ENCODE data around the gene FAM20C.

Gene FAM20C

GRCh38 chr7:159370-160270 lies 32.8 kb upstream of the FAM20C start:
- no peak for DNase-seq

GRCh38 chr7:160958-161725 lies 31.2 kb upstream of the FAM20C start:
- DNase-seq = no peak

- DNase-seq = no peak
These were observed 29.6 kb upstream of the FAM20C start for GRCh38 chr7:162632-163297.

DNA sequence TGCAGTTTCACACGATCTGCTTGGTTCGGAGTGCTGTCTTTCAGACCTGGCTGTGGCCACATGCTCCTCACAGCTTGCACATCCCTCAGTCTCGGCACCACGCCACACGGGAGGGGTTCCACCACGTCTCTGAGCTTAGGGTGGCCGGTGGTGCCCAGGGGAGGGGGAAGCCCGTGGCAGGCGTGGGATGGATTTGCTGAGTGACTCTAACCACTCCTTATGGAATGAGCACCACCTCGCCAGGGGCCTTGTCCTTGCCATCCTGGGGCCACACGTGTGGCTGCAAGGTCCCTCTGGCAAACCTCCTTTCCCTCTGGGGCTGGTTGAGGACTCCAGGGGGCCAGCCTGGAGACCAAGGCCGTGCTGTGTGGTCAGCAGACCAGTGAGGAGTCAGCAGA lies 29.1 kb upstream of the FAM20C start:
- no peak for DNase-seq

- DNase-seq = no peak
These were observed 28.1 kb upstream of the FAM20C start for GRCh38 chr7:163971-164881.

- no peak for DNase-seq
These were observed 27.3 kb upstream of the FAM20C start for GRCh38 chr7:164882-165660.

DNA sequence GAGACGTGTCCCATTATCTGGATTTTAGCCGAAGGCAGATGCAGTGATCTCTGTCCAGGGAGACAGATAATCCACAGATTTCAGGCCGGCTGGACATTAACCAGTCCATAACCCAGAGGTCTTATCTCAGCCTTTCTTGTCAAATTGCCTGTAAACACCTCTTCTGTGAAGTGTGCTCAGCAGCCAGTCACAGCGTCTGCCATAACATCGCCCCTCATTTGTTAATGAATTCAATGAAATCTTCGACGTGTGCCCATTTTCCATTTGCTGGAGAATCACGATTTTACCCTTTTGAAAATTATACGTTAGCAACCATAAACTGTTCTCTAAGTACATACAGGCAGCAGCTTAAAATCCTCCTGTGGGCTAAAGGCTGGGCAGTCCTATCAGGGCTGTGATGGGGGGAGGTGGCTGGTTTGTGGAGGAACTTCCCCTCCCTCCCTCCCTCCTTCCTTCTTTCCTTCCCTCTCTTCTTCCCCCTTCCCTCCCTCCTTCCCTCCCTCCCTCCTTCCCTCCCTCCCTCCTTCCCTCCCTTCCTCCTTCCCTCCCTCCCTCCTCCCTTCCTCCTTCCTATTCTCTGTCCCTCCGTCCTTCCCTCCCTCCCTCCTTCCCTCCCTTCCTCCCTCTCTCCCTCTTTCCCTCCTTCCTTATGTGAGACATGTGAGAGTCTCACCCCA lies 26.6 kb upstream of the FAM20C start:
- no peak for DNase-seq

- DNase-seq = no peak
These were observed 25.9 kb upstream of the FAM20C start for GRCh38 chr7:166338-167060.

- no peak for DNase-seq
These were observed 25.1 kb upstream of the FAM20C start for GRCh38 chr7:167090-167855.

DNA sequence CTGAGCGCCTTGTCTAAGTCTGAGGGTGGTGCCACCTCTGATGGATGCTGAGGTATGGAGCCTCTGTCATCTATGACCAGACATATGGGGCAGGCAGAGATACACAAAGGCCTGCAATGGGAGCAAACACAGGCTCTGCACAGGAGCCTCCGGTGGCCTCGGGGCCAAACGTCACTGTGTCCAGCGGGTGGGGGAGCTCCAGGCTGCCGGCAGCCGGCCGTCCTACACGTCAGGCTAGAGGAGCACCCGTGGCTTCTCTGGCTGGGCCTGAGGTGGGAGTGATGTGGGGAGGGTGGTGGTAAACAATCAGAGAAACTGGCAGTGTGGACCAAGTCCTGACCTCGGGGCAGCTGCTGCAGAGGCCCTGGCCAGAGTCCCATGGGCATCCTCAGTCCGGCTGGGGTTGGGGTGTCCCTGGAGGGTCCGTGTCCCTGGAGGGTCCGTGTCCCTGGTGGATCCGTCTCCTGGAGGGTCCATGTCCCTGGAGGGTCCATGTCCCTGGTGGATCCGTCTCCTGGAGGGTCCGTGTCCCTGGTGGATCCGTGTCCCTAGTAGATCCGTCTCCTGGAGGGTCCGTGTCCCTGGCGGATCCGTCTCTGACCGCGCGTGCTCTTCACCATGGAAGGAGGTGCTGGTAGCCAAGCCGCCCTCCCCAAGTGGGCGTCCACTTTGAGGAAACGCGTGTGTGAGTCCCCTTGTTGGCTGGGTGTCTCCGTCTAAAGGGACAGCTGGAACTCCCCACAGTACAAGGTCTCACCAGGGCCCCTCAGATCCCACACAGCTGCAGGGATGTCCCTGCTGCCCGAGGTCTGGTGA lies 24.2 kb upstream of the FAM20C start:
- DNase-seq = no peak

DNA sequence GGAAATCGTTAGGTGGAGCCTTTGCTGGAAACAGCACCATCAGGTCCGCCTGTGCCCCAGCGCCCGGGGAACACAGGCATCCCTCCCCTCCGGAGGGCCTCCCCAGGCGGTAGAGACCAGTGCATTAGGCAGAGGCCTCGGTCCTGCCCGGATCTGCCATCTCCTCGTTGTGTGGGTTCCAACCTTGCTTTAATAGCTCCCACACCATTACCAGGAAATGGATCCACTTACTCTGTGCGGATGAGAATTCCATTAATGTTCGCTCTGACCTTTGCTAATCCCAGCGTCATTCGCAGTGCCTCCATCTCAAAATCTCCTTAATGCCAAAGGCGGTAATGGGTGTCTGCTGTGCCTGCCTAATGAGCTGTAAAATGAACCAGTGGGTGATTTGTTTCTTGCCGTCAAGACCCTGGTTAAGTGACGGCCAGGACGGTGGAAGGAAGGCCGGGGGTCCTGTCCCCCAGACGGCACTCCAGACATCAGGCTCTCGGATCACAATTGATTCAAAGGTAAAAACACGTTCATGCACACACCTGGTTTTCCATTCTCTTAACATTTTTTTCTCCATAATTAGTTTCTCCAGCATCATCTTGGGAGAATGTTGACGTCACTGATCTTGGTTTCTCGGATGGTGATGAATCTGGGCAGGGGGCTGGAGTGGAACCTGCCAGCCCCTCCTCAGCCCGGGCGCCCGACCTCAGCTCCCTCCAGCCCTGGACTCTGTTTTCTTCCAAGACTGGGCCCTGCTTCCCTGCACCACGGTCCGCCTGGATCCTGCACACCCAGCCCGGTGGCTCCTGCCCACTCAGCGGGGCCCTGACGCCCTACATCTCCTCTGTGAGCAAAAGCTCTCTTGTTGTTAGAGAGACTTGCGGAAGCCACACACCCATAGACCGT lies 22.8 kb upstream of the FAM20C start:
- DNase-seq = no peak

- no peak for DNase-seq
These were observed 21.6 kb upstream of the FAM20C start for GRCh38 chr7:170551-171363.

GRCh38 chr7:171364-171904 lies 20.9 kb upstream of the FAM20C start:
- DNase-seq = no peak

- no peak for DNase-seq
These were observed 20.4 kb upstream of the FAM20C start for GRCh38 chr7:171912-172515.

DNA sequence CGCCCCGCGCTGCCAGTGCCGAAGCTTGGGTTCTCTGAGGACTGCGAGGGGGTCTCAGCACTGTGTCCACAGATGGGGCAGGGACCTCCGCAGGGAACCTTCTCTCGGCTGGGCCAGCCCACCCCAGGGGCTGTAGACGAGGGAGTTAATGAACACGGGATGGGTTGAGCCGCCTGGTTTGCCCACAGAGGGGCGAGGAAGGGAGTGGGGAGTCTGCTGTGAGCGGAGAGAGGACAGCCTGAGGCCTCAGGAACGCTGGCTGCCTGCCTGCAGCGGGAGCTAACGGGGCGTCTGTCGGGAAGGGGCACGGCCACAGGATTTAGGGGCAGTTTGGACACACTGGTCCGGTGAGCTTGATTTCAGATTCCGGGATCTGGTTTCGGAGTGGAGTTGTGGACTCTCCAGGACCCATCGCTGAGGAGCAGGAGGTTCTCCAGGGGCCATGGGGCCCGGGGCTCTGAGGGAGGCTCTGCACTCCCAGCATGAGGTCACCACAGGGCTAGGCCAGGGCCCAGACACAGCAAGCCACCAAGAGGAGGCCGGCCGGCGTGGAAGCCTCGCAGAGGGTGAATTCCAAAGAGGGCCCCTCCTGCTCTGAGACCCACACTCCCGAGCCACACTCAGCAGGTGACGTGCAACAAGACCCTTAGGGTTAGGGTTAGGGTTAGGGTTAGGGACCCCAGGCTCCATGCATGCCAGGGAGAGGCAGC lies 19.0 kb upstream of the FAM20C start:
- DNase-seq = no peak

Data from hematopoietic multipotent progenitor cell treated with erythropoietin and hydrocortisone succinate and interleukin-3 and kit ligand, for 8 days (in vitro differentiated cells).